Spleen (tissue), 7 donors: ENCODE results near the gene PRAF2.

Experiments used
- POLR2AphosphoS5 ChIP-seq, 3 donors: sonication (generic); formaldehyde crosslinking; IDR thresholded peaks; one replicate each; pipeline ENCODE4 v1.5.1; 2017; ENCODE audit warnings: antibody characterized with exemption in 3 of 3
- TF ChIP-seq, protein P1 (sequence below), 11 experiments: fragments of 200-600 bp in 7 of 11; fragments of 450-650 bp in 4 of 11; sonication (generic) in 4 of 11; IDR thresholded peaks in 8 of 11; conservative IDR thresholded peaks in 3 of 11; 1 replicate in 7 of 11; 2 replicates in 4 of 11; pipeline versions ENCODE4 v1.4.0 to v1.8.0; 2016 to 2021; ENCODE audit warnings: antibody characterized with exemption in 11 of 11, inconsistent platforms in 4 of 11, mild to moderate bottlenecking in 1 of 11
- donor health status: DM: no; HTN: no; CAD: no; lungs with moderate emphysema.
- donor health status: DM: no; HTN: no; CAD: no.
- donor health status: DM: no; HTN: no; CAD: no.

DNA sequence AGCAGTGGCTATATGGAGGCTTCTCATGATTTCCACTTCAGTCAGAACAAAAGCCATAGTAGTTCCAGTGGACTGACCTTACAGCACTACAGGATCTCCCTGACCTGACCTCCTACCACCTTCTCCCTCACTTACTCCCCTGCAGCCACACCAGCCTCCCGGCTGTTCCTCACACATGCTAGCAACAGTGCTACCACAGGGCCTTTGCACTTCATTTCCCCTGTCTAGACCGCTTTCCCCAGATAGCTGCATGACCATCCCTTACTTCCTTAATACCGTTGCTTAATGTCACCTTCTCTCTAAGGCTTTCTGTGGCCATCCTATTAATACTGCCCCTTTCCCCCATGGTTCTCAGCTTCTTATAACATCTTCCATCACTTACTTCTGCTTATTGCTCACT, 36.6 kb upstream of the PRAF2 start:
- no peak for TF ChIP-seq POLR2AphosphoS5 (IDR thresholded peaks at IDR 0.05)
- TF ChIP-seq, protein P1, sequence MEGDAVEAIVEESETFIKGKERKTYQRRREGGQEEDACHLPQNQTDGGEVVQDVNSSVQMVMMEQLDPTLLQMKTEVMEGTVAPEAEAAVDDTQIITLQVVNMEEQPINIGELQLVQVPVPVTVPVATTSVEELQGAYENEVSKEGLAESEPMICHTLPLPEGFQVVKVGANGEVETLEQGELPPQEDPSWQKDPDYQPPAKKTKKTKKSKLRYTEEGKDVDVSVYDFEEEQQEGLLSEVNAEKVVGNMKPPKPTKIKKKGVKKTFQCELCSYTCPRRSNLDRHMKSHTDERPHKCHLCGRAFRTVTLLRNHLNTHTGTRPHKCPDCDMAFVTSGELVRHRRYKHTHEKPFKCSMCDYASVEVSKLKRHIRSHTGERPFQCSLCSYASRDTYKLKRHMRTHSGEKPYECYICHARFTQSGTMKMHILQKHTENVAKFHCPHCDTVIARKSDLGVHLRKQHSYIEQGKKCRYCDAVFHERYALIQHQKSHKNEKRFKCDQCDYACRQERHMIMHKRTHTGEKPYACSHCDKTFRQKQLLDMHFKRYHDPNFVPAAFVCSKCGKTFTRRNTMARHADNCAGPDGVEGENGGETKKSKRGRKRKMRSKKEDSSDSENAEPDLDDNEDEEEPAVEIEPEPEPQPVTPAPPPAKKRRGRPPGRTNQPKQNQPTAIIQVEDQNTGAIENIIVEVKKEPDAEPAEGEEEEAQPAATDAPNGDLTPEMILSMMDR (IDR thresholded peaks at IDR 0.05 in 8 of 11, conservative IDR thresholded peaks at IDR 0.05 in 3 of 11), result no peak
